HG03520 (cell line): ENCODE data around the gene NFASC.

Experiments
- ATAC-seq: cut with Tn5 transposase; IDR thresholded peaks from one replicate; pipeline ENCODE4 v1.9.1; 2021; ENCODE audit warnings: mild to moderate bottlenecking, moderate library complexity; ENCODE audit not compliant: unreplicated experiment

NFASC gene

DNA sequence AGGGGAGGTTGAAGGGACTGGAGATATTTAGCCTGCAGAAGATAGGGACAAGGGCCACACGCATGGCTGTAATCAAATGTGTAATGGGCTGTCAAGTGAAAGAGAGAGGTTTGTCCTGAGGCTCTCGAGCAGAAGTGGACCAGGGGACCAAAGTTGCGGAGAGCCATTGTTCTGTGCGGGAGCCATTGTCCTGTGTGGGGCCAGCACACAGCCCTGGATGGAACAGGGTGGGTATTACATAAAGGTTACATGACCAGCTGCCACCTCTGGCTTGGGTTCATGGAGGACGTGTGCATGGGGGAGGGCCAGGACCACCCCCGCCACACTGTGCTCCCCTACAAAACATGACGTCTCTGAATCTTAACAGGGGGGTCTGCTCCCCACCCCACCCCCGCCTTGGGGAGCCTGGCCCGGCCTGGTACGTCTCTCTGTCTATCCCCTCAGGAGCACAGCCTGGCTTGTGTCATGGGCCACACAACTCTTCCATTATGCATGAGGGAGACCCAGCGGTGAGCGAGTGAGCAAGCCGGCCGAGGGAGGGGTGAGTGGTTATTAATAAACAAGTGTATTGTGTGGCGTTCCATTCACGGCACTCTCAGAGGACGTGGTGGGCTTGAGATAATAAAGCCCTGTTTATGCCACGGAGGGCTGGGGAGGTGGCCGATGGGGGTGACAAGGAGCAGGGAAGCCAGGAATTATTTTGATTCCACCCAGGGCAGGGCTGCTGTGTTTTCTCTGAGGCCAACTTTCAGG is at the start of gene NFASC:
TSS of gene NFASC (plus strand) at position 703 of the 753 bp plus-strand sequence. CDS start 73,454 bp downstream, outside the sequence.
- ATAC-seq: no peak

DNA sequence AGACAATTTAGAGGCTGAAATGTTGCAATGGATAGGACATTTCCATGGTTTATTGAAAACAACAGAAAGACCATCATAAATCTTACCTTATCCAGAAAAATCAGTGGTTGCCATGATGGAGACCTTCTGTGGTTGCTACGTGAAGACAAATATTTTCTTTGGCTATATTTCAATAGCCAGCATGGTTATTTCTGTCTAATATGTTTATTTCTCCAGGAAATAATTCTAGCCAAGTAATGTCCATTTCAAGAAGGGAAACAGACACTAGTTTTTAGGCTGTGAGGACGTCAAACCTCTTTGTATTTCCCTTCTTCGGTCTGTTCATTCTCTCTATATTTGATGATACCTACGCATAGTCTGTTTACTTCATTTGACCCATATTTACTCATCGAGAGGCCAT is 49.2 kb upstream of the NFASC start:
- no peak for ATAC-seq

DNA sequence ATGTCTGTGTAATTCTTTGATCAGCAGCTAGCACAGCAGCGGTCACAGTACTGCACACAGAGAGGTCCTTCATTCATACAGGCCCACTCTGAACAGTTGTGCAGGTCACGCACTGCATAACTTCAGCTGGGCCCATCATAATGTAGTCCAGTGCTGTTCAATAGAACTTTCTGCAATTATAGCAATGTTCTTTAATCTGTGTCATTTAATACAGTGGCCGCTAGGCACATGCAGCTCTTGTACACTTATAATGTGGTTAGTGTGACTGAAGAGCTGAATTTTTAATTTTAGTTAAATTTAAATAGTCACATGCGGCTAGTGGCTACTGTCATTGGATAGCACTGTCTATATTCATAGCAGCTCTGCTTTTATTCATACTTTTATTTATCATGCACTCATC is 48.7 kb upstream of the NFASC start:
- ATAC-seq: no peak

DNA sequence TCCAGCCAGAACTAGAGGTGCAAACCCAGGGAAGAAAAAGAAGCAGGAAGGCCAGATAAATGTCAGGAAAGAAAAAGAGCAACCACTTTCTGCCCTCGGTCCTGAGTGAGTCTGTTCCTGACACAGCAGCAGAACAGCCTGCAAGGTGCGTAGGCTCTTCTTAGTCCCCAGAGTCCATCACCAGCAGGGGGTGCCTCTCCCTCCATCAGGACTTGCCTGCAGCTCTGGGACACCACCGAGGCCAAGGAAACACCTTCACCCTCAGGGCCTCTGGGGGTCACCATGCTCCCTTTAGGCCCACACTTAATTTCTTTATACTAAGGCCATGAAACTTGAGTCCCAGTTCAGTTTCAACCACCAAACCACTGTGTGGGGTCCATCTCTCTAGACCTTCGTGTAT is 43.7 kb upstream of the NFASC start:
- no peak for ATAC-seq

DNA sequence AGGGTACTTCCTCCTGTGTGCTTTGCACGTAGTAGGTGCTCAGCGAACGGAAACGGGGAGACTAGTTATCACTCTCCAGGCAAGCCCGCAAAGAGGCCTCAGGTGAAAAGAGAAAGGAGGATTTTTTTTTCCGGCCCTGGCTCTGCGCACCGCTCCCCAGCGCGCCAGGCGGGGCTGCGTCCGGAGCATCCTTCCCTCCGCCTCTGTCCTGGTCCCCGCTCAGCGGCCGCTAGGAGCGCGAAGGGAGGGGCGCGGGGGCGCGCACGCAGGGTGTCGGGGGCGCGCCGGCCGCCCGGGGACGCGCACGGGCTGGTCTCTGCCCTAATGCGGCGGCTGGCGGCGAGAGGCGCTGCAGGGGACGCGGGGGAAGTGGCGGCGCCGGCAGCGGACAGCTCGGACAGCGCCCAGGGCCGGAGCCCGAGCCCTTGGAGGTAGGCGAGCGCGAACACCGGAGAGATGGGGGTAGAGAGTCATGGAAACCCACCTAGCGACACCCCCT is 42.3 kb upstream of the NFASC start:
- no peak for ATAC-seq

DNA sequence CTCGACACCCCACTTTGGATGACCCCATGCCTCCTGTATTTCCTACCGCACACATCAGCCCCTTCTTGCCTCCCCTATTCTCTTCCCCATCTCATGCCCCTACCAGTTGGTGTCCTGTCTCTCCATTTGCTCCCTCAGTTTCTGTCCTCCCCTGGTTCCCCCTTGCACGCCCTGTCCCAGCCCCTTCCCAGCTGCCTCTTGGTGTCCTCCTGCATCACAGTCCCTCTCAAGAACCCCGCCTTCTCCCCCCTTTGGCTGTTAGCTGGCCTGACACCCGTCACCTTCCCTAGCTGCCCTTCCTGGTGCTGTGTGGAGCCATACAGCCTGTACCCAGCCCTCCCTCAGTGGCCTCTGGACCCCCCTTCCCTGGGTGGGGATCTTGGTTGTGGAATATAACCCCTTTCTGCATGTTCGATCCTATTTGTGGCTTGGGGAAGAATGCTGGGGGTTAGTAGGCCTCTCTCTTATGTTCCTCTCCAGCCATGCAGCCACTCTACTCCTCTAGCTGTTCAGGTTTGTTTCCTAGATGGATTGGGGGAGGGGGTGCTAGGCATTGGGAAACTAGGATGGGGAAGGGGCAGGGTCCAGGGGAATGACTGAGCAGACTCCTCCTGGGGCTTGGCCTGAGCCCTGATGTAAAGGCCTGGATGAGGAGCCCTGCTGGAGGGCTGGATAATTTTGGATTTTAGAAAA is 41.4 kb upstream of the NFASC start:
- ATAC-seq: no peak

DNA sequence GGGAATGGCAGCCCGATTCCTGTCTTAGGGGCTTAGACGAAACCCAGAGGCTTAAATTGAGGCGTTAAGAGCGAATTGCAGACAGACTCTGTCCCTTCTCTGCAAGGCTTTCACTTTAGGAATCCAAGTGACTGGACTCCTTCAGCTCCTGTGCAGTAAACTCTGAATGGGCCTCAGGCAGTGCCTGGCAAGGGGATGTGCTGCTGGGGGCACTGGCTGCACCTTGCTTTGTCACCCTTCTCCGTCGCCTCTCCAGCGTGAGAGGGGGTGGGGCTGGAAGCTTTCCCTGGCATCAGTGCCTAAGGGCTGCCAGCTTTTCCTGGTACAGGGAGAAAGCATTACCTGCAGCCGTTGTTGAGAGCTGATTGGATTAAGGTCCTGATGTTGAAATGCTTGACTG is 39.9 kb upstream of the NFASC start:
- no peak for ATAC-seq

DNA sequence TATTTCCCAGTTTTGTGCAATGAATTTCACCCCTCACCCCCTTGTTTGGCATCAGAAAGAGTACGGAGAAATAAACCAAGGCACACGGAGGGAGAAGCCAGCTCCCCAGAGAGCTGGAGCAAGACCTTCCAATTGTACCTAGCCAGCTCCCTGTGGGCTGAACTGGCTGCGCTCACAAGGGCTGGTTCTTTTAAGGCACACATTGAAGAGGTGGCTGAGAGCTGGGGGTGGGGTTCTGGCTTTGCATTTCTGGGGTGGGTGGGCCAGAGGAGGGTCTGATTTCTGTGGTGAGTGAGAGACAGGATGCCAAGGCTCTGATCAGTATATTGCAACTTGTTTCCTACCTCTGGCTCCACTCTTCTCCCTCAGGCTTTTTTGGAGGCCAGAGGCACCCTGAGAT is 39.5 kb upstream of the NFASC start:
- no peak for ATAC-seq

DNA sequence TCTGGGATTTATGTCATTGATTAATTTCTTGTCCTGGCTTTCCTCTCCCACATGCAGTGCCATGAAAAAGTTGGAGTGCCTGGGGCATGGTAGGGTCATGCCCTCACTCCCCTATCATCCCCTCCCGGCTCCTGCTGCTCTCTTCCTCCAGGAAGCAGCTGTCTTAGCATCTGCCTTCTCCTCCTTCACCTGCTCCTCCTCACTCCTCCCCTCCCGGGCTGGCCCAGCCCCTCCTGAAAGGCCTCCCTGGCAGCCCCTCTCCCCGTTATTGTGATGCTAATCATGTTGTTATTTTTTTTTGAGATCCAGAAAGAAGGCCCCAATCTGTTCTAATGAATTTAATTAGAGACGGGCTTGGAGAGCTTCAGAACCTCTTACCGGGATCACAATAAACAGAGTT is 36.3 kb upstream of the NFASC start:
- no peak for ATAC-seq

DNA sequence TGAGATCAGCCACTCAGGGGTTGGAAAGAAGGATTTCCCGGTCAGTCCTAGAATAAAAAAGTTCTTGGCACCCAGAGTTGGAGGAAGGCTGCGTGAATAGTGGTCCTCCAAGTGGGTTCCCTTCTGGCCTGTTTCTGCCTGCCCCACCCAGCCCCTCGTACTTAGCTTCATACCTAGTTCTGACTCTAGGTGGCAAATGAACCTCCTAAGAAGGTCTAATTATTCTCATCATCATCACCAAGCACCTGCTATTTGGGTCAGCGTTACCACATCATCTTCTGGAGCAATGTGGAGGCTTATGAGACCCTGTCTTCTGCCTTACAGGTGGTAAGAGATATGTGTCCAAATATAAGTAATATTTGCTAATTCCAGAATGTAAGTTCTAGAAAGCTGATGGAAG is 35.9 kb upstream of the NFASC start:
- ATAC-seq: no peak

DNA sequence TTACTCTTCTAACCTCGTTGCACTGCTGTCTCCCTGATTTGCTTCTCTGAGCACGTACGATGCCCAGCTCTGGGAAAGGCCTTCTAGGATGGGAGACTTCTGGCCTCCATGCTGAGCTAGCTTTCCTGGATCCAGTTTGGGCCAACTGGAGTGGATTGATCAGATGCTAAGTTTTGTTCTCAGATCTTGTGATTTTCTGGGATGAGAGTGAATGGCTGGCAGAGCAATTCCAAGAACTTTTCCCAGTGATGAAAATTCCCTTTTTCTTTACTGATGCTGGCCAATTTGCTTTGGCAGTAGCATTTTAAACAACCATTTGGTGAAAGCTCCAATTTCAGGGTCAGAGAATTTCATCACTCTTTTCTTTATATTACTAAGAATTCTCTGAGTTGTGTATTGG is 34.9 kb upstream of the NFASC start:
- ATAC-seq: no peak

DNA sequence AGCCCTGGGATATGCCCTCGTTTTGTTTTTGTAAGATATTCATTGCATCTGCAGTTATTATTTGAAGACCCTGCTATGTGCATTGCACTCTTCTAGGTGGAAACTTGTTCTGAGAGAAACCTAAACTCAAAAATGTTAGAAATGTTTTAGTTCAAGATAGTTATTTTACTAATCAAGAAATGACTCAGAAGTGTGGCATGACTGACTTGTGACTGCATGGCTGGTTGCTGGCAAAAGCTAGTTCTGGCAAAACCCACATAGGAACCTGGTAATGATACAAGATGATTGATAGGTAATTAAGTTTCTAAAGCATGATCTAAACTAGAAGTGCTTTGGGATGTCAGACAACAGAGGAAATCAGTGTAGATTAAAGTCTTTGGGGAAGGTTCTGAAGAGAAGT is 33.8 kb upstream of the NFASC start:
- no peak for ATAC-seq

DNA sequence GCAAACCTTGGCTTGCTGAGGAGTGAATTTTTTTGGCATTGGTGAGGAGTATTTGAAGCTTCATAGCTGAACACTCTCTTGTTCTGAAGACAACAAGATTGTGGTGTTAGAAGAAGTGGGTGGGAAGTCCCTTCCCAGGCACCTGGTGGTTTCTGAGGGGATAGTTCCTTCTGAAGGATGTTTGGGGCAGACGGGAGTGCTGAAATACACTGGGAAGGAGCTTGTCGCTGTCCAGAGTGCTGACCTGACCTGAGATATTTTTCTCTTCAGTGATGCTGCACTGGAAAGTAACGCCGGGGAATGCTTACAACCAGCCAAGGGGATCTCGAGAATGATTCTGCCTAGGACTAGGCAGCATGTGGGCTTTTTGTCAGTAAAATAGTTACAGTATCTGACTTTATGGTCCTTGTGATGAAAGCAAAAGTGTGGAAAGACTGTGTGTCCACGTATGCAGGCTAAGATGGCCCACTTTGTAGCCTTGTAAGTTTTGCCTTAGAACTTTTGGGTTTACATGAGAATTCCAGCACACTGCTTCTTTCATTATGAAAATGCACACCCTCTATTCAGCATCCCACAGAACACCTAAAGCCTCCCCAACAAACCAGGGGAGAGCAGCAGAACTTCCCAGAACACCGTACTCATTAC is 33.1 kb upstream of the NFASC start:
- no peak for ATAC-seq

DNA sequence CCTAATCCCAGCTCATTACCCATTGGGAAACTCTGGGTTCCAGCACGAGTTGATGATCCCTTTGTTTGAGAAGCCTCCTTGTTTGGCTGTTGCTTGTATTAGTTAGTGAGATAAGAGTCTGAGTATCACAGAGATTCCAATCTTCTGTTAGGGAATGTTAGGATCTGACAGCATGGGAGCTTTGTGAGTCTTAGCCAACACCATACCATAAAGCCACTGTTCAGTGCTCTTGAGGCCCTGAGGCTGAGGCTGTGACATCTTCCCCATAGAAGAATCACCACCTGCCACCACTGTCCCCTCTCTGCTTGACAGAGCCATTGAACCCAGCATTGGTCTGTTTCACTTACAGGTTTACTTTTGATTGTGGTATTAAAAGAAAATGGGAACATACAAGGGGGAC is 29.3 kb upstream of the NFASC start:
- ATAC-seq: no peak

DNA sequence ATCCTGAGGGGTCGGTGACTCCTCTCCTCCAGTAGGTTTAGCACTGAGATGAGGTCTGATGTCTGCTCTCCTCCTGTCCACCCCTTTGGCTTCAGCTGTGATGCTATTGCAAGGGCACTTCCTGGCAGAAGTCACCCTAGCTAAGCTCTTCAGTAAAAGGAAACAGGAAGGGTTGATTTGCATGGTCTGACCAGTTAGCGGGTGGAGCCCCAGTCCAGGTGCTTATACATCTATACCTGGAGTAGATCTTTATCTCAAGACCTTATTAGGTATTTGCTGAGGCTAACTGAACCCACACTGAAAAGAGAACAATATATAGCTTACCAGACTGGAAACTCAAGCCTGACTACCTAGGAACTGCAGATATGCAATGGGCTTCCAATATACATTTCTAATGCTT is 28.9 kb upstream of the NFASC start:
- no peak for ATAC-seq

DNA sequence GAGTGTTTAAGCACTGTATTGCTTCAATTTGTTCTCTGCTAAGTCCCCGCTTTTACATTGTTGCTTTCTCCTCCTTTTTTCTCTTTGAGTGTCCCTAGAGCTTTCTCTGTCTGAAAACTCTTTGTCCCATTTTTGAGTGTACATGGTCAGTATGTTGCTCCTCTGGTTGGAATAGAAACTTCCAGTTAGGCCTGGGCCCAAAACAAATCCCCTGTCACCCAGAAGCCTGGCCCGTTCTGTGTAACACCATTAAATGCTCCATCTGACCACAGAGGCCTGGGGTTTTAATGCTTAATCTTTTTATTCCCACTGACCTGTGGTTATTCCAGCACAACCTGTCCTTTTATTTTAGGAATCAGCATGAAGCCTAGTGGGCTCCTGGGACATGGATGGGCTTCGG is 28.3 kb upstream of the NFASC start:
- ATAC-seq: no peak

DNA sequence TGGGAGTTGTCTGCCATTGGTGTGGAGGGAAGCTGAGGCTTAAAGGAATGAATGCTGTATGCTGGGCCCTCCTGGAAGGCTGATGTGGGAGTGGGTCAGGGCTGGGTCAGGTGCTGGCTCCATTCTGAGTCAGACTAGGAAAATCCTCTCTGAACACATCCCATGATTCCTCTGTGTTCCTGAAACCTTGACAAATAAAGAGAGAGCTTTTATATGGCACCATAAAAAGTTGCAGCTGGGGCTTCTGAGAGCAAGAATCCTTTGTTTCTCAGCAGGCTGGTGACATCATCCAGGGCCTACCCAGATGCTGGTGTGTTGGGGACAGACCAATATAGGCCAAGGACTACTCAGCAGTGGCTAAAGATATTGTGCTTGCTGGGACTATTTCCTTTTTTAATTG is 27.8 kb upstream of the NFASC start:
- no peak for ATAC-seq

DNA sequence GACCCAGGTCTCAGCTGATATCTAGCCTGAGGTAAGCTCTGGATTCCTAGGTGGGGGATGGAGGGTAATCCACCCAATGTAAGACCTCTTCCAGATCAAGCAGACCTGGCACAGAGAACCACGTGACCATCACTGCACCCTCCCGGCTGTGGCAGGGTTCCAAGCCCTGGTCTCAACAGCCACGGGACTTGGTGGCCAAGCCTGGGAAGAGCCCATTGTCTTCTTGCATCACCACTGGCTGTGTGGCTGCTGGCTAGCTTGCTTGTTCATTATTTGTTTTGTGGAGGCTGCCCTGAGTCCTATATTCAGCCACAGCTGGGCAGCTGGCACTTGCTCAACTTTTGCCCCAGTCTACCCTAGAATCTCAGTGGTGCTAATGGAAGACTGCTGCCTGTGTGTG is 24.1 kb upstream of the NFASC start:
- ATAC-seq: no peak

DNA sequence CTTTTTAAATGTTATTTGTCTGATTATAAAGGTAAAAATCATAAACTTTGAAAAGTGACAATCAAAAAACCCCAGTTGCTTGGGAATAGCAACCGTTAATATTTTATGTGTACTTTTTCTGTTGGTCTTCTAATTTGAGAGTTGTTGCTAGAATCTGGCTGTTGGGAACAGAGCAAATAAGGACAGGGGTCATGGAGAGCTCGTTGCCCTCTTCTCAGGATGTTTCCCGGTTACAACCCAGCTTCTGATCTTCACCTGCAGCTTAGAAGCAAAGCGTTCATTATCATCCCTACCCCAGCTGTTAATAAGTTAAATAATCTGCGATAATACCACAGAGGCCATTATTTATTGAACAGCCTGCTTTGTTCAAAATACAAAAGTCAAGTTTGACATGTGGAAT is 22.1 kb upstream of the NFASC start:
- ATAC-seq: no peak

DNA sequence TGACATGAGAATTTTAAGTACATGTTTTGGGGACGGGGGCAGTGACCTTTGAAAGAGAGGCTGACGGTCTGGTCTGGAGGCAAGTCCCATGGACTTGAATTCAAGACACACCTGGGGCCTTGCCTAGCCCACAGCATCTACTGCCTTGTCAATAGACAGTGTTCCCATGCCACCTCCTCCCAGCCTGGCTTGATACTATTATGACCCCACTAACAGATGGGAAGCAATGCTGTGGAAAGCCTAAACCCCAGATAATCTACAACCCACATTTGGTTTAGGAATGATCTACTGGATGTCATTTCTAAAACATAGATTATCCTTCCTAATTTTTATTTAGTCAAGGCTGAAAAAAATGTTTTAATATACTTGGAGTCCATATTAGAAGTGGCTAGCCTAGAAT is 17.8 kb upstream of the NFASC start:
- no peak for ATAC-seq

DNA sequence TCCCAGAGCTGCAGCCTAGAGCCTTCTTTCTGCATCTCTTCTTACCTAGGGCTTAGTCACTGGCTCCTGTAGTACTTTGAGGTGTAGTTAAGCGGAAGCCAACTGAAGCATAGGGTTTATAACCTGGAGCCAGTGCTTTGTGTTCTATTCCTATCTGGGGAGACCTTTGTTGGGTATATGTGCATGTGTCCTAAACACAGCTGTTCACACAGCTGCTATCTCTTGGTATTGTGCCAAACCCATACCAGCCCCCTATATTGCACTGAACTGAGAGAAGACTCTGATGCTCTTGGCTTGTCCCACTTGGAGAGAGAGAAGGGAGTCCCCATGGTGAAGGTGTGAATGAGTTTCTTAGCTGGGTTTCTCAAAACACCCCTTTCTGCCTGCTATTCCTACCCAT is 17.2 kb upstream of the NFASC start:
- ATAC-seq: no peak

DNA sequence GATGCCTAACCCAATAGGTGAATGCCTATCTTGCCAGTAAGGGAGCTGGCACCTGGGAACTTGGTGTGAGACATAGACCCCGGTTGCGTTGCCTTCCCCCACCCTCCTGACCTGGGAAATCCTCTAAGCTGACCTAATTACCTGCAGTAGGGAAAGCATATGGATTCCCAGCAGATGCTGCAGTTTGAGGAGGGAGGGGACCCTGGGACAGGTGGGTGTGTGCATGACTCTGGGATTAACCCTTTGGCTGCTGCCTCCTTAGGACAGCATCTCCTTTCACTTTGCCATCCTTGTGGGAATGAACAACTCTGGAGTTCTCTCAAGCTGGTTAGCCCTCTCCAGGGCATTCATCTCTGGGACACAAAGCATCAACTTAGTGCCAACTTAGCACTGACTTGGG is 16.4 kb upstream of the NFASC start:
- ATAC-seq: no peak
